WTC11 (cell line): ENCODE data around the gene ZBTB6.

Experiments
- ATF2 ChIP-seq: sonication (generic); formaldehyde crosslinking; IDR thresholded peaks from 2 replicates; pipeline ENCODE4 v1.8.1; 2022; ENCODE audit warnings: low read depth, missing genetic modification reagents, borderline replicate concordance
- MAX ChIP-seq: sonication (generic); formaldehyde crosslinking; IDR thresholded peaks from 2 replicates; pipeline ENCODE4 v1.8.0; 2022; ENCODE audit warnings: mild to moderate bottlenecking, missing genetic modification reagents
- TP53 ChIP-seq: sonication (generic); formaldehyde crosslinking; IDR thresholded peaks from 2 replicates; pipeline ENCODE4 v1.8.1; 2023; ENCODE audit warnings: mild to moderate bottlenecking, missing genetic modification reagents
- ZNF396 ChIP-seq: fragments of 250-450 bp; sonication (Bioruptor Pico); IDR thresholded peaks from 2 replicates; pipeline ENCODE4 v1.8.0; 2021; ENCODE audit warnings: mild to moderate bottlenecking, moderate library complexity, borderline replicate concordance
- ZNF423 ChIP-seq: fragments of 250-450 bp; sonication (Bioruptor Pico); IDR thresholded peaks from 2 replicates; pipeline ENCODE4 v2.1.2; 2022; ENCODE audit warnings: mild to moderate bottlenecking, moderate library complexity

GRCh38 chr9:122949696-122950095, 36.6 kb upstream of the ZBTB6 start:
- no peak for TF ChIP-seq ATF2 (CRISPR knock-in tag)
- TF ChIP-seq TP53: no peak
- TF ChIP-seq ZNF423: no peak
- no peak for TF ChIP-seq ZNF396 (CRISPR knock-in tag)
- no peak for TF ChIP-seq MAX (CRISPR knock-in tag)
